Peyer's patch (tissue), 4 donors: ENCODE measurements around the gene HNRNPR. TPM values are rescaled to one million over a fixed set of nuclear protein-coding genes. Genes with fewer than 3 reads are reported as not detected.

Experiments
- DNase-seq, 3 donors: peaks; one replicate each; pipeline ENCODE4 v3.0.0-alpha.2; 2017 to 2019
- H3K27ac ChIP-seq, 4 donors: fragments of 200-600 bp; sonication (generic); one replicate each; pipeline ENCODE4 v1.5.1; 2016 to 2019
- H3K27me3 ChIP-seq, 2 donors: fragments of 200-600 bp; sonication (generic); one replicate each; pipeline ENCODE4 v1.5.1; 2019
- H3K36me3 ChIP-seq, 3 donors: fragments of 200-600 bp; sonication (generic); one replicate each; pipeline ENCODE4 v1.5.1; 2016 to 2019
- H3K4me1 ChIP-seq, 4 donors: fragments of 200-600 bp; sonication (generic); one replicate each; pipeline ENCODE4 v1.5.1; 2016 to 2019
- H3K4me3 ChIP-seq, 4 donors: fragments of 200-600 bp; sonication (generic); 1 replicate in 3 of 4; 2 replicates in 1 of 4; pipeline ENCODE4 v1.5.1; 2016 to 2019; ENCODE audit warnings: mild to moderate bottlenecking in 1 of 4
- H3K9me3 ChIP-seq, 4 donors: fragments of 200-600 bp; sonication (generic); one replicate each; pipeline ENCODE4 v1.5.1; 2016 to 2019; ENCODE audit warnings: mild to moderate bottlenecking in 1 of 4
- POLR2A ChIP-seq, 2 donors: fragments of 450-650 bp; IDR thresholded peaks; one replicate each; pipeline ENCODE4 v1.5.1; 2017; ENCODE audit warnings: antibody characterized with exemption in 2 of 2, mild to moderate bottlenecking in 2 of 2, moderate library complexity in 2 of 2
- total RNA-seq, 4 donors: library from RNA; depleted of rRNA; stranded (reverse); fragments of >200 nt; gene quantifications; one replicate each; pipeline ENCODE4 v1.1.0, GENCODE V29; 2016
- TF ChIP-seq, protein P1 (sequence below), 6 experiments: fragments of 450-650 bp in 4 of 6; fragments of 200-600 bp in 2 of 6; sonication (generic) in 1 of 6; IDR thresholded peaks; one replicate each; pipeline ENCODE4 v1.5.1; 2017 to 2019; ENCODE audit warnings: antibody characterized with exemption in 6 of 6, mild to moderate bottlenecking in 3 of 6, moderate library complexity in 1 of 6

Gene HNRNPR
- total RNA-seq, 4 donors from 2014 or later: 39.4 to 122 (median 54.8) TPM

- Histone ChIP-seq H3K27me3 (no peaks in the 10 kb centered on the region), H3K9me3 (no peaks in the 10 kb centered on the region), H3K4me1 (no peaks in the 10 kb centered on the region), H3K27ac (no peak overlapping the region), H3K4me3 (no peak overlapping the region), H3K36me3 (peaks cover 0 to under 1% (median 0%) of the 10 kb centered on the region in 3 donors)
- no peak for TF ChIP-seq POLR2A (IDR thresholded peaks at IDR 0.05)
- TF ChIP-seq, protein P1, sequence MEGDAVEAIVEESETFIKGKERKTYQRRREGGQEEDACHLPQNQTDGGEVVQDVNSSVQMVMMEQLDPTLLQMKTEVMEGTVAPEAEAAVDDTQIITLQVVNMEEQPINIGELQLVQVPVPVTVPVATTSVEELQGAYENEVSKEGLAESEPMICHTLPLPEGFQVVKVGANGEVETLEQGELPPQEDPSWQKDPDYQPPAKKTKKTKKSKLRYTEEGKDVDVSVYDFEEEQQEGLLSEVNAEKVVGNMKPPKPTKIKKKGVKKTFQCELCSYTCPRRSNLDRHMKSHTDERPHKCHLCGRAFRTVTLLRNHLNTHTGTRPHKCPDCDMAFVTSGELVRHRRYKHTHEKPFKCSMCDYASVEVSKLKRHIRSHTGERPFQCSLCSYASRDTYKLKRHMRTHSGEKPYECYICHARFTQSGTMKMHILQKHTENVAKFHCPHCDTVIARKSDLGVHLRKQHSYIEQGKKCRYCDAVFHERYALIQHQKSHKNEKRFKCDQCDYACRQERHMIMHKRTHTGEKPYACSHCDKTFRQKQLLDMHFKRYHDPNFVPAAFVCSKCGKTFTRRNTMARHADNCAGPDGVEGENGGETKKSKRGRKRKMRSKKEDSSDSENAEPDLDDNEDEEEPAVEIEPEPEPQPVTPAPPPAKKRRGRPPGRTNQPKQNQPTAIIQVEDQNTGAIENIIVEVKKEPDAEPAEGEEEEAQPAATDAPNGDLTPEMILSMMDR (IDR thresholded peaks at IDR 0.05): no peak
- DNase-seq: no peak
These were observed 10.2 kb upstream of the HNRNPR start for GRCh38 chr1:23354245-23354644.

- Histone ChIP-seq H3K36me3 (no peaks in the 10 kb centered on the region), H3K27me3 (no peaks in the 10 kb centered on the region), H3K27ac (no peak overlapping the region), H3K4me3 (no peak overlapping the region), H3K4me1 (no peaks in the 10 kb centered on the region), H3K9me3 (no peaks in the 10 kb centered on the region)
- no peak for DNase-seq
- no peak for TF ChIP-seq POLR2A (IDR thresholded peaks at IDR 0.05)
- TF ChIP-seq, protein P1 (IDR thresholded peaks at IDR 0.05): no peak
These were observed 8.1 kb upstream of the HNRNPR start for GRCh38 chr1:23352096-23352695.

DNA sequence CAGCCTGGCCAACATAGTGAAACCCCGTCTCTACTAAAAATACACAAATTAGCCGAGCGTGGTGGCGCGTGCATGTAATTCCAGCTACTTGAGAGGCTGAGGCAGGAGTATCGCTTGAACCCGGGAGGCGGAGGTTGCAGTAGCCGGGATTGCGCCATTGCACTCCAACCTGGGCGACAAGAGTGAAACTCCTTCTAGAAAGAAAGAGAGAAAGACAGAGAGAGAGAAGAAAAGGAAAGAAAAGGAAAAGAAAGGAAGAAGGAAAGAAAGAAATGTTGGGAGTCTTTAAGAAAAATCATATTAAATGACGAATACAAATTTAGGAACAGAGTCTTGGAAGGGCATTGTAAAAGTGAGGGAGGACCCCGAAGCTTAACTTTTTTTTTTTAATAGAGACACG lies 1.8 kb upstream of the HNRNPR start:
- Histone ChIP-seq H3K27me3 (no peaks in the 10 kb centered on the region), H3K9me3 (no peaks in the 10 kb centered on the region), H3K4me1 (peaks cover 0 to 16% (median 1%) of the 10 kb centered on the region in 4 donors), H3K27ac (no peak overlapping the region), H3K36me3 (no peaks in the 10 kb centered on the region), H3K4me3 (no peak overlapping the region)
- no peak for TF ChIP-seq POLR2A (IDR thresholded peaks at IDR 0.05)
- TF ChIP-seq, protein P1 (IDR thresholded peaks at IDR 0.05): no peak
- DNase-seq: no peak

DNA sequence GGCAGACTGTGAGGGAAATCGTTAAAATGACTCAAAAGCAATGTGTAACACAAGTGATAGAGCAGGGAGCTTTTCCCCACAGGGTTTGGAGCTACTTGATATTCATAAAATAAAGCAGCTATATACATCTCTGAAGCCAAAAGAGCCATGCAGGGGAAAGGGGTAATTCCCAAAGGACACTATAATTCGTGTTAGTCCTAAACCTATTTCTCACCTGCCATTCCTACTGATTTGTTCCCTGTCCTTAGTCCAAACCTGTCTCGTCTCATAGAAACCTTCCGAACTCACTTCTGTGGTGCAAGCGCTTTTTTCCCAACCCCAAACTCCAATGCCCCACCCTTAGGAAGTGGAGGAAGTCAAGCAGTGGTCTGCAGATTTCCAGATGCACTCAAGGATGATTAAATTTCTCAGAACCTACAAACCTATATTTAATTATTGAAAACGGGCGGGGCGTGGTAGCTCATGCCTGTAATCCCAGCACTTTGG lies 946 bp upstream of the HNRNPR start:
- Histone ChIP-seq H3K4me1 (peaks cover 0 to 24% (median 4%) of the 10 kb centered on the region in 4 donors), H3K4me3 (peak overlapping the region; percentile 78 to 99 (median 84)), H3K27me3 (no peaks in the 10 kb centered on the region), H3K9me3 (no peaks in the 10 kb centered on the region), H3K27ac (peak overlapping the region; percentile 97 to 100 (median 98)), H3K36me3 (no peaks in the 10 kb centered on the region)
- TF ChIP-seq, protein P1 (IDR thresholded peaks at IDR 0.05): no peak
- no peak for TF ChIP-seq POLR2A (IDR thresholded peaks at IDR 0.05)
- no peak for DNase-seq

DNA sequence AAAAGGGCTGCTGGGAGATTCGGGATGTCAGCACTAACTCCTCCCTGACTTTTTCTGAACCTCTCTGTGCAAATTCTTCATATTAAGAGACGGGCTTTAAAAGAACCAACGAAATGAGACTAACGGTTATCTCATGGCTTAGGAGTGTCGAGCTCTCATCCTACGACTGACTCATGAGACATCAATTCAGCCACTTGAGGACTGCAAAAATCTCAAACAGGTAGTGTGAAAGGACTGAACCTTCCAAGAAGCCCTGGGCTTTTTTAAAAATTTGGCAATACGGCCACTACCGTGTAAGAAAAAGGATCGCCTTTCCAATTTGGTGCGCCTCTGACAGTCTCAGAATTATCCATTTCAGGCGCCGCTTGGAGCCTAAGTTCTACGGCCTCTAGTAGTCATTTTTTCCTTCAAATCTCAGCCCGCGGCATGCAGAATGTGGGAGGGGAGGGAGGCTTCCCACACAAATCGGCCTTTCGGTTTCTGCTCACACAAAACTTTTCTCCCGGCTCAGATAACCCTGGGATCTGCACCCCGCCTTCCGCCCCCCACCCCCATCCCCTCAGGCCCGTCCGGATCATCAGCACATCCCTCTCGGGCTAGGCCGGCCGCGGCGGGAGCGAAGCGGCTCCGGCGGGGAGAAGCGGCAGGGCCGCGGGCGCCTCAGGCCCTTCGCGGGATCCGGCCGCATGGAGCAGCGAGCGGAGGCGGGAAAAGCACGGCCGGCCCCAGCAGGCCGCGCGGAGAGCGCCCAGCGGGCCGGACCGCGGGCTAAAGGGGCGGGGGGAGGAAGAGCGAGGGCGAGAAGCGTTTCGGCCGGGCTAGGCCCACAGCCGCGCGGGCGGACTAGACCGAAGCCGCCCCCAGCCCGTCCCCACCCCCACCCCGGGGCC lies 618 bp downstream of the HNRNPR start:
- H3K9me3 ChIP-seq: no peaks in the 10 kb centered on the region
- peak overlapping the region; percentile 78 to 99 (median 84) for H3K4me3 ChIP-seq
- H3K27me3 ChIP-seq: no peaks in the 10 kb centered on the region
- peak in 2 of 3 donors; percentile 21 to 58 for DNase-seq
- H3K4me1 ChIP-seq: peaks cover 0 to 39% (median 4%) of the 10 kb centered on the region in 4 donors
- H3K27ac ChIP-seq: peak overlapping the region; percentile 97 to 100 (median 98)
- H3K36me3 ChIP-seq: no peaks in the 10 kb centered on the region
- TF ChIP-seq, protein P1 (IDR thresholded peaks at IDR 0.05): no peak
- TF ChIP-seq POLR2A (IDR thresholded peaks at IDR 0.05): no peak
